GM21786 (cell line): ENCODE measurements around the gene NFATC3.
"Not testable (repeated sequence)": the region's sequence is repeated elsewhere in the genome, so short reads cannot be mapped to it uniquely, and the experiment has no call there.

ENCODE experiments used
- ATAC-seq: cut with Tn5 transposase; IDR thresholded peaks from one replicate; pipeline ENCODE4 v1.9.1; 2021; ENCODE audit not compliant: unreplicated experiment

Gene NFATC3

DNA sequence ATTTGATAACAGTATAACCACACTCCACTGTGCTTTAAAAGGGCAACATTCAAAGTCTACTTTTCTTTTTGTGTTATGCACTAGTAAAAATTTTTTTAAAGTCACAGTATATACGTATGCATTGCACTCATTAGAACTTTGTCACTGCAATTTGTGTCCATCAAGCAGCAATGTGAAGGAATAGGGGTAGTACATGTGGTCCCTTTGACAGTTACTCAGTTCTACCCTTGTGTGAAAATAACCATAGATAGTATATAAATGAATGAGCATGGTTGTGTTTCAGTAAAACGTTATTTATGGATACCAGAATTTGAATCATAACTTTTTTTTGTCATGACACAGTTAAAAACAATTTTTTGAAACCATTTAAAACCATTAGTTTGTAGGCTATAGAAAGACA is 30.7 kb downstream of the NFATC3 start:
- ATAC-seq, result no peak

DNA sequence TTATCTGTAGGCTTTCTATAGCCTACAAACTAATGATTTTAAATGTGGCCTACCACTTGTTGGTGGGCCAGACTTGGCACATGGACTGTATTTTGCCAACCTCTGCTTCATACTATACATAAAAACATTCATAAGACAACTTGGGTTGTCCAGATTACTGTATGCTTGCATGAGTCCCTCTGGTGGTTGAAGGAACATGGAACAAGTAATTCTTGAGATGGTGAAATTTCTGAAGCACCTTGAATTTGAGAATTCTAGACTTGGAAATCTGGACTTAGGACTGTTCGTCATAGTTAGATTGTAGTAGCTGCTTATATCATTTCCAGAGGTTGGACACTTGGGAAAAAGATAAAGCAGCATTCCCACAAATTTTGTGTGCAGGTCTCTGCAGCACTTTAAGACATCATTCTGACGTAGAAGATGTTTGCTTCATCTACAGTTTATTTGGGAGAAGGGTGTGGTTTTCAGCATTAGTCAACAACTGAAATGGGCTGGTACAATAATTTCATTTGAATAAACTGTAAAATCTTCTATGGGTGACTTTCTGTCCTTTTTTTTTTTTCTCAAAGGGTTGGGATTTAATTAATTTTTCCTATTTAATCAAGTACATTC is 31.2 kb downstream of the NFATC3 start:
- no peak for ATAC-seq

DNA sequence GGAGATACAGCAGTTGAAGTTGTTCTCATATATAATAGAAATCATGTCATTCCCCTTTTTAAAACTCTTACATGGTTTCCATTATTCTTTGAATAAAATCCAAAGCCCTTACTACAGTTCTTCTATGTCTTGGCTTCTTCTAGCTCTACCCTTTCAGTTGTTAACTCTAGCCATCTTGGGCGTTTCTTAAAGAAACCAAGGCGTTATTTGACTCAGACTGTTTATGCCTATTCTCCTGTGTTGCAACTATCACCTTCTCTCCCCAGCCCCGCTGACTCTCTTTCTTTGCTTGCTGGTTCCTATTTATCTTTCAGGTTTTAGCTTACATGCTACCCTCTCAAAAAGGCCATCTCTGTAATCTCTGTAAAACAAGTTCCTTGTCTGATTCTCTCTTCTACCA is 32.7 kb downstream of the NFATC3 start:
- no peak for ATAC-seq

DNA sequence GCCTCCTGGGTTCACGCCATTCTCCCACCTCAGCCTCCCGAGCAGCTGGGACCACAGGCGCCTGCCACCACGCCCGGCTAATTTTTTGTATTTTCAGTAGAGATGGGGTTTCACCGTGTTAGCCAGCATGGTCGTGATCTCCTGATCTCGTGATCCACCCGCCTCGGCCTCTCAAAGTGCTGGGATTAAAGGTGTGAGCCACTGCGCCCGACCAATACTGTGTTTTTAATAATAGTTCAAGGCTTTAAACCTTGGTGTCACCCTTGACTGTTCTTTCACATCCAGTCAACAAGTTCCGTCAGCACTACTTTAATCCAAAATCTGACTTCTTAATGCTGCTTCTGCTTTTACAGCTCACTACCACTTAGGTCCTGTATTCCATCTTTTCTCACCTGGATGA is 33.8 kb downstream of the NFATC3 start:
- peak; percentile 46 for ATAC-seq

DNA sequence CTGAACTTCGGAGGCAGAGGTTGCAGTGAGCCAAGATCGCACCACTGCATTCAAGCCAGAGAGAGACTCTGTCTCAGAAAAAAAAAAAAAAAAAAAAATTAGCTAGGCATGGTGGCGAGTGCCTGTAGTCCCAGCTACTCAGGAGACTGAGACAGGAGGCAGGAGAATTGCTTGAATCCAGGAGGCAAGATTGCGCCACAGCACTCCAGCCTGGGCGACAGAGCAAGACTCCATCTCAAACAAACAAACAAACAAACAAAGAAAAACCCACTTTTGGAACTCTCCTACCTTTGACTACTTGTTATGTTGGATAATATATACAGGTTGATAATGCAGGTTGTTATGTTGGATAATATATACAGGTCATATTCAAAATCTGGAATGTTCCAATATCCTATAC is 35.3 kb downstream of the NFATC3 start:
- ATAC-seq, result not testable (repeated sequence)

DNA sequence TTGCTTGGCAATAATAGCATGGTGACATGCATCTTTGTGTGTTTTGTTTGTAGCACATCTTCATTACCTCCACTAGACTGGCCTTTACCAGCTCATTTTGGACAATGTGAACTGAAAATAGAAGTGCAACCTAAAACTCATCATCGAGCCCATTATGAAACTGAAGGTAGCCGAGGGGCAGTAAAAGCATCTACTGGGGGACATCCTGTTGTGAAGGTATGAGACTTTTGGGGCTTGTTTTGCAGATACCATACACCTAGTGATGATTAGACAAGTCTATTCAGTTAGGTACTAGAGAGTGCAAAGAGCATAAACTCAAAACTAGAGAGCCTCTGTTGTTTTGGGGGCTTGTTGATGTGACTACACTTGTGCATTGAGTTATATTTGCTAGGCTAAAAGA is 41.2 kb downstream of the NFATC3 start:
- ATAC-seq, result no peak

DNA sequence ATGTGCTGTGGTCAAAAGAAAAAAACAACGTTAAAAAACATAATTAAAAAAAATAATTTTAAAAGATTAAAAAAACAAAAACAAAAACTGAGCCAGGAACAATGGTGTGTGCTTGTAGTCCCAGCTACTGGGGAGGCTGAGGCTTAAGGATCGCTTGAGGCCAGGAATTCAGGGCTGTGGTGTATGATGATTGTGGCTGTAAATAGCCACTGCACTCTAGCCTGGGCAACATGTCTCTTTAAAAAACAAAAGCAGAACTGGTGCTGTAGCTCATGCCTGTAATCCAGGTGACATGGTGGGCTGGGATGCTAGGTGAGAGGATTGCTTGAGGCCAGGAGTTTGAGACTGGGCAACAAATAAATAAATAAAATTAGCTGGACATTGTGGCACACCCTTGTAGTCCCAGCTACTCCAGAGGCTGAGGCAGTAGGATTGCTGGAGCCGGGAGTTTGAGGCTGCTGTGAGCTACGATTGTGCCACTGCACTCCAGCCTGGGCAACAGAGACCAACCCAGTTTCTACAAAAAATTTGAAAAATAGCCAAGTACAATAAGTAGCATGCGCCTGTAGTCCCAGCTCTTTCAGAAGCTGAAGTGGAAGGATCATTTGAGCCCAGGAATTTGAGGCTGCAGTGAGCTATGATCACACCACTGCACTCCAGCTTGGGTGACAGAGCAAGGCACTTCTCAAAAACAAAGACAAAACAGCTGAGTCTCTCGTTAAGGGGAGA is 43.6 kb downstream of the NFATC3 start:
- ATAC-seq, result no peak

DNA sequence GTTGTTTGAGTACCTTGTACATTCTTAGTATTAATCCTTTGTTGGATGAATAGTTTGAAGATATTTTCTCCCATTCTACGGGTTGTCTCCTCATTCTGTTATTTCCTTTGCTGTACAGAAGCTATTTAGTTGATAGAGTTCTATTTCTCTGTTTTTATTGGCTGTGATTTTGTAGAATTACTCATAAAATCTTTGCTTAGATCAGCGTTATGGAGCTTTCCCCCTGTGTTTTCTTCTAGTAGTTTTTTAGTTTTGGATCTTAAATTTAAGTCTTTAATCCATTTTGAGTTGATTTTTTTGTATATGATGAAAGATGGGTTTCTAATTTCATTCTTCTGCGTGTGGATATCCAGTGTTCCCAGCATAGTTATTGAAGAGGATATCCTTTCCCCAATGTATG is 45.4 kb downstream of the NFATC3 start:
- no peak for ATAC-seq

DNA sequence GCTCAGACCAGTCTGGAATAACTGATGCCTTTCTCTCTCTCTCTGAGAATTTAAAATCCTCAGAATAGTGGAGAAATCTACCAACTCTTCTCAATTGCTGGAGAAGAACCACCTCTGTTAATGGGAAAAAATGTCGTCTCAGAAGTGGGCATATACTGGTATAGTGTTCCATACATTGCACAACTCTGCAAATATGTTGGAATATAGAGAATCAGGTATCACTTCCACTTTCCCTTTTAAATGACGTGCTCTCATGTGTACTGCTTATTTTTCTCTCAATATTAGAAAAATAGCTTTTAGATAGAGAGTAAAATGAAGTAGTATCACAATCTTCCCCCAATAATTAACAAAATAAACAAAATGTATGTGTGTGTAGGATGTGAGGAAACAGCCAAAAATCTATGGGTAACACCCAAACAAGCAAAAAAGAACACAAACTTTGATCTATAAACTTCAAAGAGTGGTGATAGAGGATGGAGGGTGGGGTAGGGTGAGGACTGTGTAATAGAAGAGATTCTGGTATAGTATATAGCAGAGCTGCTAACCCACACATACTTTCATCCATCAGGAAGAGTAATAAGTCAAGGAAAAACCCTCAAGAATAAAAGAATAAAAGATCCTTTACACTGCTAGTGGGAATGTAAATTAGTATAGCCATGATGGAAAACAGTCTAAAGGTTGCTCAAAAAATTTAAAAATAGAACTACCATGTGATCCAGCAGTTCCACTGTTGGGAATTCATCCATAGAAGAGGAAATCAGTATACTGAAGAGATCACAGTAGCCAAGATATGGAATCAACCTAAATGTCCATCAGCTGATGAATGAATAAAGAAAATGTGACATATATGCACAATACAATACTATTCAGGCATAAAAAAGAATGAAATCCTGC is 46.9 kb downstream of the NFATC3 start:
- no peak for ATAC-seq

DNA sequence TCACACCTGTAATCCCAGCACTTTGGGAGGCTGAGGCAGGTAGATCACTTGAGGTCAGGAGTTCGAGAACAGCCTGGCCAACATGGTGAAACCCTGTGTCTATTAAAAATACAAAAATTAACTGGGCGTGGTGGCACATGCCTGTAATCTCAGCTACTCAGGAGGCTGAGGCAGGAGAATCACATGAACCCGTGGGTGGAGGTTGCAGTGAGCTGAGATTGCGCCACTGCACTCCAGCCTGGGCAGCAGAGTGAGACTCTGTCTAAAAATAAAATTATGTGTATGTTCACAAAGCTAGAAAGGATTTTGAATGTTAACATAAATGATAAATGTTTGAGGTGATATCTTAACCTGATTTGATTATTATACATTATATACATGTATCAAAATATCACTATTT is 47.8 kb downstream of the NFATC3 start:
- not testable (repeated sequence) for ATAC-seq

DNA sequence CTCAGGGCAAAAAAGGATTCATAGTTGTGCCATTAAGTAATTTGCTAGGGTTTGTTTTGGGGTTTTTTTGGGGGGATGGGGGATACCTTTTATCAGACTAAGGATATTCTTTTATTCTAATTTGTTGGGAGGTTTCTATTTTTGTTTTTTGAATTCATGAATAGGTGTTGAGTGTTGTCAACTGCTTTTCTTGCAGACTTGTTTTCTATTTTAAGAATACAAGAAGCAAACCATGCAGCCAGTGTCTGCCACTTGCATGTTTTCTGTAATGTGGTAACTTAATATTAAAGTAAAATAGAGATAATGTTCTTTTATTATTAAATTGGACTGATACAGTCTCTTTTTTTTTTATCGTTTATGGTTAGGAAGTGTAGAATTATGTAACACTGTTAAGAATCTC is 49.5 kb downstream of the NFATC3 start:
- ATAC-seq, result no peak

DNA sequence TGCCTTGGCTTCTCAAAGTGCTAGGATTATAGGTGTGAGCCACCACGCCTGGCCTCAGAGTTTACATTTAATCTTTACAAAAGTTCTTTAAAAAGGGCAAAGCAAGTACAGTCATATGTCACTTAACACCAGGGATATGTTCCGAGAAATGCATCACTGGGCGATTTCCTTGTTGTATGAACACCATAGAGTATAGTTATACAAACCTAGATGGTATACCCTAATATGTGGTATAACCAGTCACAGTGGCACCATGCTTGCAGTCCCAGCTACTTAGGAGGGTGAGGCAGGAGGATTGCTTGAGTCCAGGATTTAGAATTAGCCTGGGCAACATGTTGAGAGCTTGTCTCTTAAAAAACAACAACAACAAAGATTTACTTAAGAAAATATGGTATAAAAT is 51.3 kb downstream of the NFATC3 start:
- ATAC-seq, result no peak

DNA sequence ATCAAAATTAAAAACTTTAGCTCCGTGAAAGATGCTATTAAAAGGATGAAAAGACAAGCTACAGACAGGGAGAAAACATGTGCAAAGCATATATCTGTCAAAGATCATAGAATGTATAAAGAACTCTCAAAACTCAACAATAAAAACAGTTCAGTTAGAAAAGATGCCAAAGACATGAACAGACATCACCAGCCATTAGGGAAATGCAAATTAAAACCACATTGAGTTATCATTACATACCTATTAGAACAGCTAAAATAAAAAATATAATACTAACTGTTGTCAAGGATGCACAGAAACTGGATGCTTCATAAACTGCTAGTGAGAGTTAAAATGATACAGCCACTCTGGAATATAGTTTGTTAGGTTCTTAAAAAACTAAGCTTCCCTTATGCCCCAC is 58.8 kb downstream of the NFATC3 start:
- ATAC-seq, result no peak

DNA sequence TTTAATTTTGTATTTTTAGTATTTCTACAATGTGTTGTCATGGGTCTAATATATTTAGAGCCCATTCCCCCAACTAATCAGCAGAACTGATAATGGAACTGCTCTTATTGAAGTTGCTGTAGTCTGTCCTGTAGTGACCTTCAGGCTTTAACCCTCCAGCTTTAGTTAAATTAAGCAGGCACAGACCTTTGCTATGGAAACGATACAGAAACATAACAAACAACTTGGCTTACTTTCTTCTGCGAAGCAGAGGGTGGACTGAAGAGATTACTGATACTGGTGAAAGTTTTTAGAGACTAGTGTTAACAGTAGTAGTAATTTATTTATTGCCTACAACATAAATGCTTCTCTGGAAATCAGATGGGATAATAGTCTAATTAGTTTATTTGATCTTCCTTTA is 61.4 kb downstream of the NFATC3 start:
- no peak for ATAC-seq

DNA sequence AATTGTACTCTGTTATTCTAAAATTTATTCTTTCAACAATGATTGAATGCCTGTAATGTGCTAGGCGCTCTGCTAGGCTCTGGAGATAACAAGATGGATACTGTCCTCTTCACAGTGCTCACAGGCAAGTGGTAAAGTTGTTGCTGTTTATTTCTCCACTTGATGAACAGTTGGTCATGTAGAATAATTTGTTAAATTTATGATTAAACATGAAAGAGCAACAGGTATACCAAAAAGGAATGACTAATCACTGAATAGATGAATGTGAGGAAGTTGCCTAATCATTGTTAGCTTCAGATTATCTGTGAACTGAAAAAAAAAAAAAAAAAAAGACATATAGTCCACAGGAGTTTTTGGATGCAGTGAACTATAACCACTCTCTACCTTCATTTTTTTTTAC is 62.3 kb downstream of the NFATC3 start:
- ATAC-seq, result no peak

DNA sequence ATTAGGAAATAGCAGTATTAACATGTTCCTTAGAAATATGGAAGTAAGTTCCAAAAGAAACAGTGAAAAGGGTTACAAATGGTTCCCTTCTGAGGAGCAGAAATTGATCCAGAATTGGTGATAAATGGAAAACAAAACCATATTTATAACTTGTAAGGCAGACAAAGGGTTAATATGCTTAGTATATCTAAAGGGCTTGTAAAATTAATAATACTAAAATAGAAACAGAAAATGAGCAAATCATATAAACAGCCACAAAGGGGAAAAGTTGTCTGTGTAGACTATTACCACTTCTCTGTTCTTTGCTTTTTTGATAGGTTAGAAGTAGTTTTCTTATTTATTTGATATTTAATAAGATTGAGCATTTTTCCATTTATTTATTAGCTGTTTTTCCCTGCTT is 64.4 kb downstream of the NFATC3 start:
- no peak for ATAC-seq

DNA sequence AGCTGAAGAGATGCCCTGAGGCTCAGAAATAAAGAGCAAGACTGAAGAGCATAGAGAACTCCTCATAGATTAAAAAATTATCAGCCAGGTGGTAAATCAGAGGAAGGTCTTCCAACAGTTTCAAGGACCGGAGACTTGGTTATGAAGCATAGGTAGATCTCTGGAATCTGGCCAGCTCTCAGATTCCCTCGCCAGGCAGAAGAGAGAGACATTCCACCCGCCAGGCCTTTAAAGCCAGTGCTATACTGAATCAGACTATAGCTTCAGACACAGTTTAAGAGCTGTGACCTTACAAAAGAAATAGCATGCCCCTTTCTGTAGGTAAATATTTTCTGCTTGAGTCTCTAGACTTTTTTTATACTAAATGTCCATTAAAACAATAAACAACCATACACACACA is 70.3 kb downstream of the NFATC3 start:
- ATAC-seq, result no peak

DNA sequence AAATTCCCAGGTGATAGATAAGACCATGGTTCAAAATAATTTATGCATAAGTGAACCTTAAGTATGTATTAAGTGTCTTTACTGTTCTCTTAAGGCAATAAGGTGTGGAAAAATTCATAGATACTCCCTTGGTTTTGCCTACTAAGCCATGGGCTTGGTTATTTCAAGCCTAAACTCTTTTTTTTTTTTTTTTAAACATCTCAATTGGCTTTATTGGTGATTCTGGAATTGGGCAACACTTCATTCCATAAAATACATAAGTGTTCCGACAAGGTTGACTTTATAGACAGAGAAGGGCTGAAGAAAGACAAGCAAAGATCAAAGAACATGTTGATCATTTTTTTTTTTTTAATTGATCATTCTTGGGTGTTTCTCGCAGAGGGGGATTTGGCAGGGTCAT is 77.2 kb downstream of the NFATC3 start:
- no peak for ATAC-seq

DNA sequence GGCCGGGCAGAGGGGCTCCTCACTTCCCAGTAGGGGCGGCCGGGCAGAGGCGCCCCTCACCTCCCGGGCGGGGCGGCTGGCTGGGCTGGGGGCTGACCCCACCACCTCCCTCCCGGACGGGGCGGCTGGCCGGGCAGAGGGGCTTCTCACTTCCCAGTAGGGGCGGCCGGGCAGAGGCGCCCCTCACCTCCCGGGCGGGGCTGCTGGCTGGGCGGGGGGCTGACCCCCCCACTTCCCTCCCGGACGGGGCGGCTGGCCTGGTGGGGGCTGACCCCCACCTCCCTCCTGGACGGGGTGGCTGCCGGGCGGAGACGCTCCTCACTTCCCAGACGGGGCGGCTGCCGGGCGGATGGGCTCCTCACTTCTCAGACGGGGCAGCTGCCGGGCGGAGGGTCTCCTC is 78.1 kb downstream of the NFATC3 start:
- not testable (repeated sequence) for ATAC-seq

DNA sequence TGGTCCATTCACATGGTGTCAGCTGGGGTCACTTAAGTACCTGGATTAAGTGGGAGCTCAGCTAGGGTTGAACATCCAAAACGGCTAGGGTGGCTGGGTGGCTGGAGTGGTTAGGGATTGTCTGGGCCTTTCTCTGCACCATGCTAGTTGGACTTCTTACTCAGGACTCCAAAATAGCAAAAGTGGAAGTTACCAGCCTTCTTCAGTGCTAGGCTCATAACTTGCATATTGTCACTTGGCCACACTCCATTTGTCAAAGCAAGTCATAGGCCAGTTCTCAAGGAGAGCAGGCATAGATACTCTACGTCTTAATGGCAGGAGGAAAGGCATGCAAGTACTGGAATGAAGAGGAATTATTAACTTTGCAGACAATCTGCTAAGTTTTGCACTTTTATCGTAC is 81.1 kb downstream of the NFATC3 start:
- no peak for ATAC-seq

DNA sequence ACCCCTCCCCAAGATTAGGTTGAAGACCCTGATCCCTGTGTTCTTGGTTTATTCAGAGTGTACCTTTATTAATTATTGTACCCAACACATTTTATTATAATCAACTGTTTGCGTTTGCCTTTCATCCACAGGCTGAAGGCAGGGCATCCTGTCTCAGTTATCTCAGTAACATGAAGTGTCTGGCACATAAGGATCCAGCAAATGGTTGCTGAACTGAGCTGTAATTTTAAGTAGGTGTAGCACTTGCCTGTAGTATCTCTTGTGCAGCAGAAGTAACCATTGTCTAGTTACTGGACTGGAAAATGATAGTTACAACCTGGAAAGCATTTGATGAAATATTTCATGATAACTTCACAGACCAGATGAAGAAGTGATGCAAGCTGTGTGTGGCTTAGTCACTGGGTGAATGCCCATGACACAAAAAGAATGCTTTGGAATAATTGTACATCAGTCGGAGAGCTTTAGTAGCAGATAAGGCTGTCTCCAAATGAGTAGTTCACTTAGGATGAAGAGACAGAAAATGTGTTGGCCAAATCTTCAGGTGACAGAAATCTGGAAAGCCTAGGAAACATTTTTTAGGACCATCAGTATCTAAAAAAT is 94.1 kb downstream of the NFATC3 start:
- ATAC-seq, result no peak

DNA sequence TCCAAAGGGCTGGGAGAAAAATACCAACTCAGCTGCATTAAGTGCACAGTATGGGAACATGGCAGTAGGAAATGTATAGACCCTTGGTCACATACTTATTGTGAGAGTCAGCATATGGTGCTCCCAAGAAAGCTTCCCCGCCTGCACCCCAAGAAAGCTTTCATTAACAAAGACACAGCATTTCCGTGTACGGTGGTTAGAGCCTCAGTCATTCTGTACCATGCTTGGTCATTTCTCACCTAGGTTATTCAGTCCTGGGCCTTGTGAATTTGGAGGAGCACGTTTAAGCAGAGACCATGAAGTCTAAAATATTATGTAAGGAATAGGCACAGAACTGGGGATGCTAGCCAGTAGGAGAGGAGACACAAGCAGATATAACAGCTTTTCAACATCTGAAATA is 94.7 kb downstream of the NFATC3 start:
- ATAC-seq, result no peak
